ENCODE results near the gene MAOB.

DNA sequence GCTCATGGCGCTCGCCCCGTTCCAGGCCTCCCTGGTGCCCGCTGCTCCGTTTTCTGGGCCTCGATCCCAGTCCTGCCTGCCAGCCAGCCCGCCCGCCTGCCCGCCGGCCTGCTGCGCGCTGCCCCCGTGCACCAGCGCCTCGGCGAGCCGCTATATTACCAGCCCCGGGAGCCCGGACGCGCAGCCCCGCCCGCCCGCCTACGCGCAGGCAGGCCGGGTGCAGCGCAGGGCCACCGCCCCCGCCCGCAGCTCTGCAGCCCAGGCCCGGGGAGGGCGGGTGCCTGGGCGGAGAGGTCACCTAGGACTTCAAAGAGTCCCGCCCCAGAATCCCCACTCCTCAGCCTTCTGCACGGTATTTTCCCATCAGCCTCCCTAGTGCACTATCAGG, at the start of gene MAOB:
- no peak for TF ChIP-seq HDGF (IDR thresholded peaks at IDR 0.05; ENCODE audit: borderline replicate concordance)
- no peak for TF ChIP-seq SP1 (IDR thresholded peaks at IDR 0.05)
- TF ChIP-seq TARDBP (IDR thresholded peaks at IDR 0.05): no peak
- TF ChIP-seq ARNT (IDR thresholded peaks at IDR 0.05): no peak
- TF ChIP-seq FOXK2 (IDR thresholded peaks at IDR 0.05): no peak
- no peak for TF ChIP-seq FOXM1 (IDR thresholded peaks at IDR 0.05; ENCODE audit: borderline replicate concordance)
- no peak for TF ChIP-seq BHLHE40 (IDR thresholded peaks at IDR 0.05; ENCODE audit: borderline replicate concordance)
- TF ChIP-seq SUZ12 (IDR thresholded peaks at IDR 0.05): no peak
- TF ChIP-seq L3MBTL2 (conservative IDR thresholded peaks at IDR 0.05): no peak
- TF ChIP-seq ZNF384 (IDR thresholded peaks at IDR 0.05): no peak
